Measurements from ENCODE around the gene PPP1R1B.

PPP1R1B gene

GRCh38 chr17:39671651-39672521 is 45.1 kb downstream of the PPP1R1B start:
- DNase-seq: no peak

GRCh38 chr17:39672522-39673334 is 46.0 kb downstream of the PPP1R1B start:
- no peak for DNase-seq

- DNase-seq: no peak
Measured at GRCh38 chr17:39673335-39674081, 46.8 kb downstream of the PPP1R1B start.

GRCh38 chr17:39674179-39674578 is 47.4 kb downstream of the PPP1R1B start:
- no peak for DNase-seq

GRCh38 chr17:39674702-39675389 is 48.1 kb downstream of the PPP1R1B start:
- DNase-seq: no peak

- no peak for DNase-seq
Measured at GRCh38 chr17:39675390-39676082, 48.8 kb downstream of the PPP1R1B start.

- DNase-seq: peak; percentile 29
Measured at GRCh38 chr17:39676198-39676819, 49.6 kb downstream of the PPP1R1B start.

- DNase-seq: no peak
Measured at GRCh38 chr17:39677072-39677471, 50.3 kb downstream of the PPP1R1B start.

GRCh38 chr17:39677542-39678339 is 51.0 kb downstream of the PPP1R1B start:
- DNase-seq: no peak

- DNase-seq: no peak
Measured at GRCh38 chr17:39678340-39679116, 51.8 kb downstream of the PPP1R1B start.

GRCh38 chr17:39679521-39680192 is 52.9 kb downstream of the PPP1R1B start:
- DNase-seq: no peak

GRCh38 chr17:39683295-39683939 is 56.7 kb downstream of the PPP1R1B start:
- no peak for DNase-seq

- no peak for DNase-seq
Measured at GRCh38 chr17:39684369-39685192, 57.8 kb downstream of the PPP1R1B start.

All from inflammatory macrophage treated with lipopolysaccharide for 4 hours (primary cell).